H1 (cell line): ENCODE results near the gene CAMKK2. TPM values are rescaled to one million over a fixed set of nuclear protein-coding genes. Genes with fewer than 3 reads are reported as not detected.

ENCODE experiments used
- CTCF ChIA-PET: fragments of 300-600 bp; sonication (Branson Sonifier 250); formaldehyde crosslinking; loops from one replicate; lab custom pipeline; 2021; ENCODE audit not compliant: partially characterized antibody; lab: Charles Lee
- POLR2A ChIA-PET: fragments of 300-600 bp; sonication (Branson Sonifier 250); formaldehyde crosslinking; loops from one replicate; lab custom pipeline; 2021; ENCODE audit warnings: inconsistent platforms; ENCODE audit not compliant: partially characterized antibody; lab: Charles Lee
- DNase-seq, 2 experiments: peaks; one replicate each; pipeline versions ENCODE4 v3.0.0 to v3.0.0-alpha.2; 2010 to 2022; ENCODE audit warnings: low spot score in 2 of 2, low read depth in 1 of 2, mixed read lengths in 1 of 2
- FAIRE-seq: peaks from 2 replicates; lab custom pipeline; 2011; peaks lifted over from hg19 to GRCh38; lab: Jason Lieb, UNC
- H2AFZ ChIP-seq: 2 replicates; pipeline ENCODE4 v1.8.1; 2012; ENCODE audit warnings: low read length, inconsistent platforms
- H2AK5ac ChIP-seq: 2 replicates; pipeline ENCODE4 v1.6.1; 2013; ENCODE audit warnings: low read depth, low read length
- H2BK120ac ChIP-seq: replicated peaks from 2 replicates; pipeline ENCODE3; 2013; ENCODE audit warnings: low read depth, low read length, inconsistent platforms
- H2BK12ac ChIP-seq: 2 replicates; pipeline ENCODE4 v1.6.1; 2013; ENCODE audit warnings: low read depth, low read length
- H2BK15ac ChIP-seq: 2 replicates; pipeline ENCODE4 v1.6.1; 2013; ENCODE audit warnings: low read length
- H2BK20ac ChIP-seq: 2 replicates; pipeline ENCODE4 v1.6.1; 2013; ENCODE audit warnings: low read length
- H2BK5ac ChIP-seq: 2 replicates; pipeline ENCODE4 v1.6.1; 2013; ENCODE audit warnings: low read depth, low read length
- H3K14ac ChIP-seq: 2 replicates; pipeline ENCODE4 v1.6.1; 2013; ENCODE audit warnings: inconsistent platforms; ENCODE audit not compliant: insufficient read length
- H3K18ac ChIP-seq: 2 replicates; pipeline ENCODE4 v1.6.1; 2013; ENCODE audit warnings: low read length; ENCODE audit errors: extremely low read depth
- H3K23ac ChIP-seq: 2 replicates; pipeline ENCODE4 v1.6.1; 2013; ENCODE audit warnings: inconsistent platforms; ENCODE audit not compliant: insufficient read length
- H3K23me2 ChIP-seq: 2 replicates; pipeline ENCODE4 v1.6.1; 2013; ENCODE audit warnings: low read depth, low read length
- H3K27ac ChIP-seq: 2 replicates; pipeline ENCODE4 v1.6.1; 2011; ENCODE audit warnings: low read depth, low read length, inconsistent platforms
- H3K27me3 ChIP-seq, 4 experiments: replicated peaks in 1 of 4; 1 replicate in 1 of 4; 2 replicates in 3 of 4; pipeline versions ENCODE4 v1.6.1 to v1.8.1; 2011 to 2013; ENCODE audit warnings: low read length in 3 of 4, mild to moderate bottlenecking in 3 of 4, inconsistent platforms in 2 of 4, mixed read lengths in 2 of 4, moderate library complexity in 1 of 4; ENCODE audit not compliant: control insufficient read depth in 3 of 4, insufficient read depth in 3 of 4; ENCODE audit errors: extremely low read depth in 1 of 4
- H3K36me3 ChIP-seq, 4 experiments: 2 replicates each; pipeline versions ENCODE4 v1.6.1 to v1.8.1; 2011 to 2013; ENCODE audit warnings: mild to moderate bottlenecking in 4 of 4, low read length in 3 of 4, moderate library complexity in 2 of 4, control low read depth in 1 of 4, inconsistent platforms in 1 of 4; ENCODE audit not compliant: insufficient read depth in 4 of 4, control insufficient read depth in 2 of 4
- H3K4ac ChIP-seq: replicated peaks from 2 replicates; pipeline ENCODE3; 2013; ENCODE audit warnings: low read length, low read depth, mixed read lengths, inconsistent platforms; ENCODE audit not compliant: insufficient read length
- H3K4me1 ChIP-seq, 4 experiments: replicated peaks in 1 of 4; 1 replicate in 1 of 4; 2 replicates in 3 of 4; pipeline versions ENCODE4 v1.6.1 to v1.8.1; 2011 to 2013; ENCODE audit warnings: low read length in 3 of 4, inconsistent platforms in 2 of 4, mixed read lengths in 1 of 4; ENCODE audit not compliant: insufficient read depth in 4 of 4, control insufficient read depth in 3 of 4
- H3K4me2 ChIP-seq, 2 experiments: 2 replicates each; pipeline versions ENCODE4 v1.6.1 to v1.8.1; 2011 to 2013; ENCODE audit warnings: low read depth in 2 of 2, low read length in 2 of 2, control low read depth in 1 of 2, inconsistent platforms in 1 of 2, mild to moderate bottlenecking in 1 of 2; ENCODE audit not compliant: insufficient read depth in 1 of 2
- H3K4me3 ChIP-seq, 4 experiments: fragments of 200-600, 300-600 bp in 1 of 4; sonication (generic), shearing (Covaris generic), sonication (Bioruptor Twin) in 1 of 4; 2 replicates each; pipeline versions ENCODE4 v1.5.1 to v1.8.1; 2011 to 2016; ENCODE audit warnings: low read length in 4 of 4, low read depth in 3 of 4, control low read depth in 2 of 4, inconsistent platforms in 2 of 4, mild to moderate bottlenecking in 2 of 4, mixed read lengths in 1 of 4, moderate library complexity in 1 of 4; ENCODE audit not compliant: insufficient read depth in 2 of 4; ENCODE audit errors: extremely low read depth in 1 of 4
- H3K56ac ChIP-seq: replicated peaks from 2 replicates; pipeline ENCODE3; 2013; ENCODE audit warnings: low read depth, mild to moderate bottlenecking, mixed read lengths, low read length, inconsistent platforms; ENCODE audit not compliant: insufficient read length
- H3K79me1 ChIP-seq: 2 replicates; pipeline ENCODE4 v1.6.1; 2013; ENCODE audit warnings: low read depth, low read length, control low read depth
- H3K79me2 ChIP-seq, 2 experiments: 2 replicates each; pipeline versions ENCODE4 v1.6.1 to v1.8.1; 2012 to 2013; ENCODE audit warnings: low read length in 2 of 2, mild to moderate bottlenecking in 2 of 2, inconsistent platforms in 1 of 2; ENCODE audit not compliant: insufficient read depth in 2 of 2, control insufficient read depth in 1 of 2
- H3K9ac ChIP-seq, 4 experiments: replicated peaks in 1 of 4; 1 replicate in 1 of 4; 2 replicates in 3 of 4; pipeline versions ENCODE4 v1.6.1 to v1.8.1; 2011 to 2013; ENCODE audit warnings: low read depth in 3 of 4, low read length in 3 of 4, control low read depth in 2 of 4, mild to moderate bottlenecking in 2 of 4, moderate library complexity in 2 of 4, inconsistent platforms in 1 of 4; ENCODE audit errors: extremely low read depth in 1 of 4
- H3K9me3 ChIP-seq, 2 experiments: 2 replicates each; pipeline versions ENCODE4 v1.6.1 to v1.8.1; 2012 to 2013; ENCODE audit warnings: mild to moderate bottlenecking in 2 of 2, moderate library complexity in 2 of 2, control low read depth in 1 of 2, inconsistent platforms in 1 of 2, low read depth in 1 of 2, low read length in 1 of 2, mixed read lengths in 1 of 2; ENCODE audit not compliant: insufficient read depth in 2 of 2
- H4K20me1 ChIP-seq, 2 experiments: replicated peaks in 1 of 2; 2 replicates each; pipeline versions ENCODE3 to v1.8.1; 2011 to 2013; ENCODE audit warnings: inconsistent platforms in 2 of 2, low read length in 2 of 2, mild to moderate bottlenecking in 1 of 2; ENCODE audit not compliant: insufficient read depth in 2 of 2, control insufficient read depth in 1 of 2
- H4K5ac ChIP-seq: 2 replicates; pipeline ENCODE4 v1.6.1; 2013; ENCODE audit warnings: low read length, low read depth, mixed read lengths, inconsistent platforms; ENCODE audit not compliant: insufficient read length
- H4K8ac ChIP-seq: 2 replicates; pipeline ENCODE4 v1.8.0; 2013; ENCODE audit warnings: mild to moderate bottlenecking, moderate library complexity, low read length, inconsistent platforms; ENCODE audit not compliant: insufficient read depth; ENCODE audit errors: extremely low read depth
- H4K91ac ChIP-seq: replicated peaks from 2 replicates; pipeline ENCODE3; 2013; ENCODE audit warnings: low read length, mixed read lengths, inconsistent platforms; ENCODE audit not compliant: insufficient read length
- BRCA1 ChIP-seq: IDR thresholded peaks from 2 replicates; pipeline ENCODE4 v1.6.1; 2012; ENCODE audit warnings: low read depth, low read length, improper control_type of control experiment
- CREB1 ChIP-seq: IDR thresholded peaks from 2 replicates; pipeline ENCODE4 v1.6.1; 2012; ENCODE audit warnings: inconsistent platforms
- EP300 ChIP-seq, 2 experiments: IDR thresholded peaks; 1 replicate in 1 of 2; 2 replicates in 1 of 2; pipeline ENCODE4 v1.6.1; 2011 to 2012; ENCODE audit warnings: low read depth in 2 of 2, low read length in 2 of 2, mild to moderate bottlenecking in 2 of 2, borderline replicate concordance in 1 of 2, inconsistent platforms in 1 of 2, moderate library complexity in 1 of 2
- FOSL1 ChIP-seq: IDR thresholded peaks from 2 replicates; pipeline ENCODE4 v1.6.1; 2011; ENCODE audit warnings: mild to moderate bottlenecking, low read depth, low read length, moderate library complexity; ENCODE audit not compliant: insufficient read depth
- GABPA ChIP-seq: IDR thresholded peaks from 2 replicates; pipeline ENCODE4 v1.6.1; 2011; ENCODE audit warnings: mild to moderate bottlenecking, low read length, moderate library complexity, borderline replicate concordance; ENCODE audit not compliant: insufficient read depth
- POLR2AphosphoS5 ChIP-seq: IDR thresholded peaks from 2 replicates; pipeline ENCODE4 v1.6.1; 2011; ENCODE audit warnings: low read depth, low read length
- RAD21 ChIP-seq, 2 experiments: IDR thresholded peaks in 1 of 2; conservative IDR thresholded peaks in 1 of 2; 2 replicates each; pipeline ENCODE4 v1.6.1; 2011; ENCODE audit warnings: low read depth in 2 of 2, low read length in 2 of 2, improper control_type of control experiment in 1 of 2, inconsistent platforms in 1 of 2, mild to moderate bottlenecking in 1 of 2, moderate library complexity in 1 of 2
- RBBP5 ChIP-seq: IDR thresholded peaks from 2 replicates; pipeline ENCODE4 v1.7.1; 2012; ENCODE audit warnings: low read depth, mild to moderate bottlenecking, inconsistent platforms, low read length, moderate library complexity, borderline replicate concordance
- RXRA ChIP-seq: IDR thresholded peaks from 2 replicates; pipeline ENCODE4 v1.6.1; 2011; ENCODE audit warnings: low read depth, mild to moderate bottlenecking, low read length, moderate library complexity; ENCODE audit not compliant: insufficient read depth
- SAP30 ChIP-seq: fragments of 300-600 bp; sonication (generic); IDR thresholded peaks from 2 replicates; pipeline ENCODE4 v1.7.1; 2012; ENCODE audit warnings: low read length, moderate library complexity, mild to moderate bottlenecking, inconsistent platforms; ENCODE audit not compliant: insufficient read depth, insufficient replicate concordance
- SP1 ChIP-seq: IDR thresholded peaks from 2 replicates; pipeline ENCODE4 v1.6.1; 2011; ENCODE audit warnings: low read depth, low read length
- SRF ChIP-seq: IDR thresholded peaks from 2 replicates; pipeline ENCODE4 v1.6.1; 2011; ENCODE audit warnings: mild to moderate bottlenecking, low read depth, low read length, moderate library complexity
- USF2 ChIP-seq: IDR thresholded peaks from 2 replicates; pipeline ENCODE4 v1.6.1; 2011; ENCODE audit warnings: low read length, improper control_type of control experiment
- WGBS, 2 experiments: shearing (Covaris generic) in 1 of 2; methylation state at CpG; one replicate each; pipeline versions ENCODE4 v1.1.6 to v1.1.7; 2013 to 2015; ENCODE audit warnings: low lambda C conversion rate in 2 of 2, mixed read lengths in 2 of 2, inconsistent platforms in 1 of 2, low coverage in 1 of 2, missing lambda C conversion rate in 1 of 2; ENCODE audit not compliant: insufficient replicate concordance in 2 of 2, insufficient coverage in 1 of 2, insufficient read length in 1 of 2; ENCODE audit errors: extremely low coverage in 1 of 2, missing lambda C conversion rate in 1 of 2; 5-methylcytosine and 5-hydroxymethylcytosine counted together
- polyA plus RNA-seq, 7 experiments: library from polyadenylated mRNA; depleted of rRNA in 3 of 7; stranded (reverse) in 5 of 7; unstranded in 2 of 7; fragments of >200 nt in 5 of 7; fragments of 200-250 nt in 2 of 7; gene quantifications; 1 replicate in 5 of 7; 2 replicates in 1 of 7; 4 replicates in 1 of 7; pipeline versions ENCODE4 v1.2.1 to v1.2.3, GENCODE V29; 2011 to 2013; ENCODE audit warnings: missing spikeins in 2 of 7, mixed read lengths in 2 of 7
- total RNA-seq: library from RNA; stranded (reverse); fragmentation: NEBNext Ultra II Directional; extraction: Animal tissue kit (Norgen Biotek cat#: 25700); gene quantifications from 2 replicates; pipeline ENCODE4 v1.2.1, GENCODE V29; 2021

The CAMKK2 gene
- total and polyA plus RNA-seq, 2 of the 8 experiments (the other 6 are each of a cell fraction or from before 2014, with no cell fraction given) = 29.6 to 30.6 TPM

GRCh38 chr12:121259074-121259473 lies 37.4 kb downstream of the CAMKK2 start:
- H3K79me1 ChIP-seq = no peaks in the 10 kb centered on the region
- H3K27ac ChIP-seq = no peak overlapping the region
- no peak overlapping the region for H4K91ac ChIP-seq
- H3K4ac ChIP-seq = no peak overlapping the region
- no peak overlapping the region for H2AK5ac ChIP-seq
- no peaks in the 10 kb centered on the region for H3K79me2 ChIP-seq
- no peak overlapping the region for H3K4me3 ChIP-seq
- FAIRE-seq (no peak), DNase-seq (no peak)
- no peak overlapping the region for H2BK12ac ChIP-seq
- H3K4me1 ChIP-seq = no peaks in the 10 kb centered on the region
- H3K9me3 ChIP-seq = no peaks in the 10 kb centered on the region
- H4K5ac ChIP-seq = no peak overlapping the region
- no peak overlapping the region for H2BK120ac ChIP-seq
- H4K8ac ChIP-seq = no peak overlapping the region
- peaks cover 3 to 17% (median 10%) of the 10 kb centered on the region in 4 experiments; a peak in 5 of 8 replicates for H3K36me3 ChIP-seq
- H3K4me2 ChIP-seq = no peak overlapping the region
- no peaks in the 10 kb centered on the region for H4K20me1 ChIP-seq
- H3K27me3 ChIP-seq = no peaks in the 10 kb centered on the region
- H3K23ac ChIP-seq = no peak overlapping the region
- WGBS, 2 experiments = 94% methylated on average over 11 of the region's 11 CpGs; no CpG with 5 or more reads in 1 of the 2 experiments
- H3K23me2 ChIP-seq = no peaks in the 10 kb centered on the region
- no peak overlapping the region for H2AFZ ChIP-seq
- H3K18ac ChIP-seq = no peak overlapping the region
- H2BK5ac ChIP-seq = no peak overlapping the region
- no peak overlapping the region for H2BK20ac ChIP-seq
- no peak overlapping the region for H3K56ac ChIP-seq
- no peak overlapping the region for H2BK15ac ChIP-seq
- POLR2A ChIA-PET = no interaction called here
- CTCF ChIA-PET = no interaction called here
- H3K14ac ChIP-seq = no peak overlapping the region
- no peak overlapping the region for H3K9ac ChIP-seq
- no peak for TF ChIP-seq GABPA
- TF ChIP-seq RAD21 (IDR thresholded peaks at IDR 0.05 in 1 of 2, conservative IDR thresholded peaks at IDR 0.05 in 1 of 2; ENCODE audit: low read depth in 2 of 2, low read length in 2 of 2) = no peak
- TF ChIP-seq BRCA1 = no peak
- TF ChIP-seq RBBP5 = no peak
- no peak for TF ChIP-seq SRF
- TF ChIP-seq CREB1 = no peak
- no peak for TF ChIP-seq SP1
- no peak for TF ChIP-seq EP300 (IDR thresholded peaks at IDR 0.05; ENCODE audit: borderline replicate concordance in 1 of 2, low read depth in 2 of 2, low read length in 2 of 2)
- TF ChIP-seq FOSL1 = no peak
- no peak for TF ChIP-seq RXRA
- TF ChIP-seq POLR2AphosphoS5 = no peak
- TF ChIP-seq SAP30 = no peak
- no peak for TF ChIP-seq USF2
